Measurements from ENCODE around the gene C19orf12.

C19orf12 gene

DNA sequence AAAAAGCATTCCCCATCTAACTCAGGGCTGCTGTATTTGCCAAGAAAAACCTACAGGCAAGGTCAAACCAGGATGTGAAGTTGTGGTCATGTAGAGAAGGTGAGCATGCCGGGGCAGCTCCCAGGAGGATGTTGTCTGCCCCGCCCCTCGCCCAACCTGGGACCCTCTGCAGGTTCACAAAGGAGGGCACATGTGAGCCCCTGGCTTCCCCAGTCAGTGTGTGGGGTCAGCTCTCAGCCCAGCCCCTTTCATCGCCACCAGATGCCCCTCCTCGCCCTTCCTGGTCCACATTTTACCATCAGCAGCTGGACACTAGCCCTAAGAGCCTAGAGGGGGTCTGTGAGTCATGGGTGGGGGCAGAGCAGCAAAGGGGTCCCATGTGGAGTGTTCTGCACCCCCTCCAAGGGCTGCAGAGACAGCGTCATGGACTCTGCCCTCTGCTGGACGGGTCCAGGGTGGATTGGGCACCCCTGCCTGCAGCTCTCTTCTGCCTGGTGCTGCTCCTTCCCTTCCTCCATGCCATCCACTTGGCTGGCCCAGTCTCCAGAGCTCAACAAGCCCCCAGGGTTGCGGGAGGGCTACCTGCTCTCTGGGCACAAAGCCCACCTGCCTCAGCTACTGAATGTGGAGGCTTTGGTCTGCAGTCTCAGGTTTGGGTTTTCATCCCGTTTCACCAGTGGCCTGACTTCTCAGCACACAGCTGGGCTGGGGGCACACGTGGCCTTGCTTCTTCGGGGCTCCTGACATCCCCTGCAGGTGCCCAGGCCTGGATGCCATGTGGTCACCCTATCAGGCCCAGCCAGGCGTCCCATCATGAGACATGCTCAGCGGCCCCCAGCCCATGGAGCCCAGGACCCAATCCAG lies 46.1 kb downstream of the C19orf12 start:
- Mint-ChIP-seq H3K27me3 (no peaks in the 10 kb centered on the region), H3K4me1 (ENCODE audit: low read depth) (peaks cover 82% of the 10 kb centered on the region), H3K27ac (peak overlapping the region; percentile 98), H3K36me3 (peaks cover 15% of the 10 kb centered on the region), H3K4me3 (peak overlapping the region; percentile 91), H3K9me3 (ENCODE audit: low read depth) (peaks cover 3% of the 10 kb centered on the region)

DNA sequence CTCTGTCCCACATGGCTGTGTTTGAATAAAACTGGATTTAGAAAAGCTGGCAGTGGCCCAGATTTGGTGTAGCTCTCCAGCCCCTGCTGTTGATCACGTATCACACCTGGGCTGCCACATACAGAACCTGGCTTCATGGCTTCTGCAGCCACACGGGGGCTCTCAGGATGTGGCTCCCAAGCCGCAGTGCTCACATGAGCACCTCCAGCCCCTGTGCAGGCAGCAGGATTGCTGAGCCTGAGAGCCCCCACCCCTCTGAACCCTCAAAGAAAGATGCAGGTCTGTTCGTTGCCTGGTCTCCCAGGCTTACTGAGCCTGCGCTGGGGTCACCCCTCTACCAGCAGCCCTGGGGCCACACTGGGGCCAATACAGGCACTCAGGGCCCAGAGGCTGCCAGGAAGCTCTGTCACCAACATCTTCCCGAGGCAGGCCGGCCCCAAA lies 47.1 kb downstream of the C19orf12 start:
- peaks cover 78% of the 10 kb centered on the region for H3K4me1 Mint-ChIP-seq (ENCODE audit: low read depth)
- peaks cover 3% of the 10 kb centered on the region for H3K9me3 Mint-ChIP-seq (ENCODE audit: low read depth)
- H3K27ac Mint-ChIP-seq: peak overlapping the region; percentile 83
- H3K27me3 Mint-ChIP-seq: no peaks in the 10 kb centered on the region
- H3K4me3 Mint-ChIP-seq: peak overlapping the region; percentile 91
- peaks cover 15% of the 10 kb centered on the region for H3K36me3 Mint-ChIP-seq

DNA sequence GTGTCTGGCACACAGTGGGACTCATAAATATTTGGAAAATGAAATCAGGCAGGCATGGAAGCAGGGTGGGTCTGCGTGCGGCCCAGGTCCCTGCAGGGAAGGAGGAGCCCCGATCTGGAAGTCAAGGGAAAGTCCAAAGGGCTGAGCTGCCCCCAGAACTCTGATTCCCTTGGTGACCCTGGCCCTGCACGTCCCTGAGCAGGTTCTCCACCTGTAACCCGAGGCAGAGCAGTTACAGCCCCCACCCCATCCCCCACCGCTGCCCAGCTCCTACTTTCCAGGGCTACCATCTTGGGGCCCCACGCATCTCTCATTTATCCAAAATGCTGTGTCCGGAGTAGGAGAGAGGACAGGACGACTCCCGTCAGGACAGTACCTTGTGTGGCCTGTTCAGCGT lies 47.7 kb downstream of the C19orf12 start:
- Mint-ChIP-seq H3K4me1 (ENCODE audit: low read depth) (peaks cover 78% of the 10 kb centered on the region), H3K27me3 (no peaks in the 10 kb centered on the region), H3K9me3 (ENCODE audit: low read depth) (peaks cover 3% of the 10 kb centered on the region), H3K36me3 (peaks cover 13% of the 10 kb centered on the region), H3K27ac (peak overlapping the region; percentile 83), H3K4me3 (peak overlapping the region; percentile 91)

DNA sequence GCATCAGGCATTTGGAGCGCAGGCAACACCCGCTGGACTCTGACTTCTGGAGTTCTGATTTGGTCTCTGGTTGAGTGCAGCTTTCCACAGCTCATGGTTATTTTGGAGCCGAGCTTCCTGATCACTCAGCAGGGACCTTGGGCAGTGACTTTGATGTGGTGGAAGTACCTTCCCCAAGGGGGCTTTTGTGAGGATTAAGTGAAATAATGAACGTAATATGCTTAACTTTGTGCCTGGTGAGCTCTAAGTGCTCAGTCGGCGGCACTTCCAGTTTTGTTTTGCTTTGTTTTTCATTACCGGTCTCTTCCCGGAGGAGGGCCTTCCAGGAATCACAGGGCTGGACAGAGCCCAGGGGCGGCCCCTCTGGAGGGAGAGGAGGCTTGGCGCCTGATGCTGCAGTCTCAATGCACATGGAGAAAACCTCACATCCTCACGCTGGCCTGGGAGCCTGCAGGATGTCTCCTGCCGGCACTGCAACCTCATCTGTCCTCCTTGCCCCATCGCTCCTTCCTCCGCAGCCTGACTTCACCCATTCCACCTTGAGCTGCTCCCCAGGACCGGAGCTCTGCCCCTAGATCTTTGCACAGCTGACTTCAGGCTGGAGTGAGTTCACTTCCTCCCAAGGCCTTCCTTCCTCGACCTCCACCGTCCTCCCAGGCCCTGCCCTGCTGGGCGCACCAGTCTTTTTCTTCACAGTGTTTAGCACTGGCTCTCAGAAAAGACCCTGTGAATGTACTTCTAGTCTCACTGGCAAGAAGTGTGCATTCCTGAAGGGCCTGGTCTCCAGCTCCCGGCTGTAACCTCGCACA lies 48.3 kb downstream of the C19orf12 start:
- Mint-ChIP-seq H3K36me3 (peaks cover 10% of the 10 kb centered on the region), H3K4me1 (ENCODE audit: low read depth) (peaks cover 78% of the 10 kb centered on the region), H3K27me3 (no peaks in the 10 kb centered on the region), H3K4me3 (peak overlapping the region; percentile 91), H3K9me3 (ENCODE audit: low read depth) (peaks cover 1% of the 10 kb centered on the region), H3K27ac (peak overlapping the region; percentile 76)

DNA sequence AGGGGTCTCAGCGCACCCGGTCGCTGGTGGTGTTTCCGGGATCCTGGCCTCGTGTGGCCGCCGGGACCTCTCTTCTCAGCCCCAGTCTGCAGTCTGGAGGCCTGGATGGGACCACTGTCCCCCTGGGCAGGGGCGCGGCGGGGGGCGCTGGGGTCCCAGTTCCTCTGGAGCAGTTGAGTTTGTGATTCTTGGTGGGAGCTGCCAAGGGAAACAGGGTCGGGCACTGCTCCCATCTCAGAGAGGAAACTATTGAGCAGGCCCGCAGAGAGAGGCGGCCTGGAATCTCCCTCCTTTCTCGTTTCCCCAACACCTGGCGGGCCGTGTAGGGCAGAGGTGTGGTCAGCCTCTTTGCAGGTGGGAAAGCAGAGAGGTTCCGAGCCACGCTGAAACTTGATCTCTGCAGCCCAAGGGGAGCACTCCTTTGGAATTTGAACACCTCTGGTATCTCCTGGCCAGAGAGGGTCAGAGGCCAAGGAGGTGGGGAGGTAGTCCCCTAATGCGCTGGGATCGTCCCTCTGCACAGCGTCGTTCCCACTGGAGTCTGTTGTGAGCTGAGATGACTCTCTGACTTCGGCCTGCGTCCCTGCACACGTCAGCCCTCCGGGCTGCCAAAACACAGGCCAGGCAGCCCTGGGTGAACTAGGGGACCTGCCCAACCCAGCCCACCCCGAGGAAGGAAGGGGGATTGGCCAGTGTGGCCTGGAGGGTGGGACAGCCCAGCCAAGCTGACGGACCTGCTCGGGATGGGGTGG lies 49.1 kb downstream of the C19orf12 start:
- Mint-ChIP-seq H3K9me3 (ENCODE audit: low read depth) (no peaks in the 10 kb centered on the region), H3K4me3 (peak overlapping the region; percentile 91), H3K27ac (peak overlapping the region; percentile 76), H3K4me1 (ENCODE audit: low read depth) (peaks cover 76% of the 10 kb centered on the region), H3K27me3 (no peaks in the 10 kb centered on the region), H3K36me3 (peaks cover 4% of the 10 kb centered on the region)

DNA sequence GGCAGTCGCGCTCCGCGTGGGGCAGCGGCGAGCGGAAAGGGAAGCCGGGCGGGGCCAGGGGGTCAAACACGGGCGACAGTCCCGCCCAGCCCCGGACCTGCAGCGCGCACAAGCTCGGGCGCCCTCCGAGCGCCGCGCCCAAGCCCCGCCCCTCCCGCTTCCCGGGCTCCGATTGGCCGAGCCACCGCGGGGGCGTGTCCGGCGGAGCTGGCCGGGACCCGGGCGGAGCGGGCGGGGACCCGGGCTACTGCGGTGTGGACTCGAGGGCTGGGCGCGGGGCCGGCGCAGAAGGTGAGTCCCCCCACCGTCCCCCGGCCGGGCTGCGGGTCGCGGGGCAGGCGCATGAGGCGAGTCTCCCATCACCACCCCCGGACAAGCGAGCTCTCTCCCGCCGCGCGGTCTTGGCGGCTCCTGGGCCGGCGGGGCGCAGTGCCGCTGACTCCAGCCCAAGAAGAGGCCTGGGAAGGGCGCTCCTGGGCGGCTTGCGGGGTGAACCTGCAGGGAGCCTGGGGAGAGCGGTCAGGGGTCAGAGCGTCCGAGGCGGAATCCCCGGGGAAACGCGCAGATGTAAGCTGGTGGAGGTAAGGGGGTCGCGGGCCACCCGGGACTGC lies 49.7 kb downstream of the C19orf12 start, which contains the start of gene PLEKHF1:
Gene PLEKHF1 (plus strand): TSS at position 247 of the 611 bp plus-strand sequence. CDS start 8,379 bp downstream, outside the sequence.
- peak within 1 kb of the TSS; percentile 91 for H3K4me3 Mint-ChIP-seq
- peaks cover 76% of the 10 kb centered on the region for H3K4me1 Mint-ChIP-seq (ENCODE audit: low read depth)
- no peaks in the 10 kb centered on the region for H3K27me3 Mint-ChIP-seq
- H3K36me3 Mint-ChIP-seq: peaks cover 2% of the 10 kb centered on the region
- H3K9me3 Mint-ChIP-seq (ENCODE audit: low read depth): no peaks in the 10 kb centered on the region
- H3K27ac Mint-ChIP-seq: peak within 1 kb of the TSS; percentile 76

DNA sequence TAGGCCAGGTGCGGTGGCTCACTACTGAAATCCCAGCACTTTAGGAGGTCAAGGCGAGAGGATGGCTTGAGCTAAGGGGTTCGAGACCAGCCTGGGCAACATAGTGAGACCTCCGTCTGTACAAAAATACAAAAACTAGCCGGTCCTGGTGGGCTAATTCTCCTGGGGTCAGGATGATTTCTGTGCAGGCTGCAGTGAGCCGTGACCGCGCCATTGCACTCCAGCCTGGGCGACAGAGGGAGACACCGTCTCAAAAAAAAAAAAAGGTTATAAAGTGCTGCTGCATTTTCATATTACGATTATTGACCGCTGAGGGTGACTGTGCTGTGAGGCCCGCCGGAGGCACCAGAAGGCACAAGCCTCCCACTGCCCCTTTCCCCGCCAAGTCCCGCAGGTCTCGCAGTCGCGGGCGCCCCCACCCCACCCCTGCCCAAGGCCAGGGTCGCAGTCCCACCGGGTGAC lies 50.3 kb downstream of the C19orf12 start:
- Mint-ChIP-seq H3K9me3 (ENCODE audit: low read depth) (no peaks in the 10 kb centered on the region), H3K4me3 (peak overlapping the region; percentile 80), H3K4me1 (ENCODE audit: low read depth) (peaks cover 73% of the 10 kb centered on the region), H3K36me3 (no peaks in the 10 kb centered on the region), H3K27me3 (no peaks in the 10 kb centered on the region), H3K27ac (peak overlapping the region; percentile 54)

DNA sequence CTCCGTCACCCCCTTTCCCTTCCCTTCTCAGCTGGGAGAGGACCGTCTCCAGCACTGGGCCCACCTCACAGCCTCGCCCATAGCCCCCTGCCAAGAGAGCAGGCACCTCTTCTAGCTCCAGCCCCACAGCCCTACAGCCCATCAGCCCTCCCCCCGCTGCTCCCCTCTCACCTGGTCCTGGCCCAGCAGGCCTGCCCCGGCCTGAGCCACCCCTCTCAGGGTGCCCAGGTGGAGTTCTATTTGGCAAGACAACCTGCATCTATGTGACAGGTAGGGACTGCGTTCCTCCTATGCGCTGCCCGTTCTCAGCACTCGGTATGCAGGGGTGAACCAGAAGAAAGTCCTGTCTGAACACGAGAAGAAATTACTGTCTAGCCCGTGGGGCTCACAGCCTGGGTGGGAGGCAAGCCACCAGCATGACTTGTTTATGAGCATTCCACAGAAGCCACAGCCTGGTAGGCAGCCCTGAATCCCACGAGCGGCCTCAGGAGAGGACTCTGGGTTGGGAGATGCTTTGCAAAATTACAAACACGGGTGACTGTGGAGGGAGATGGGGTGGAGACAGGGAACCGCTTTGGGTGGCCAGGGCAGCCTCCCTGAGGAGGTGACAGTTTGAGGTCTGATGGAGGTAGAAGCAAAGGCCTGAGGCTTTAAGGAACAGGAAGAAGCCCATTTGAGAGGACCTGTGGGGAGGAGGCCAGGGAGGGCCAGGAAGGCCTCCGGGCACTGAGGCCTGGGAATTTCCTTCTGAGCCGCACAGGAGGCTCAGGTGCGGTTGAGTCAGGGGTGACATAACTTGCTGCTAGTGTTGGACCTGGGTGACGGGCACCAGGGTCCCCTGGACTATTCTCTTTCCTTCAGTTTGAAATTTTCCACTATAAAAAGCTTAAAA lies 51.0 kb downstream of the C19orf12 start:
- Mint-ChIP-seq H3K36me3 (no peaks in the 10 kb centered on the region), H3K4me3 (peak overlapping the region; percentile 80), H3K27ac (peak overlapping the region; percentile 58), H3K4me1 (ENCODE audit: low read depth) (peaks cover 66% of the 10 kb centered on the region), H3K9me3 (ENCODE audit: low read depth) (no peaks in the 10 kb centered on the region), H3K27me3 (no peaks in the 10 kb centered on the region)

DNA sequence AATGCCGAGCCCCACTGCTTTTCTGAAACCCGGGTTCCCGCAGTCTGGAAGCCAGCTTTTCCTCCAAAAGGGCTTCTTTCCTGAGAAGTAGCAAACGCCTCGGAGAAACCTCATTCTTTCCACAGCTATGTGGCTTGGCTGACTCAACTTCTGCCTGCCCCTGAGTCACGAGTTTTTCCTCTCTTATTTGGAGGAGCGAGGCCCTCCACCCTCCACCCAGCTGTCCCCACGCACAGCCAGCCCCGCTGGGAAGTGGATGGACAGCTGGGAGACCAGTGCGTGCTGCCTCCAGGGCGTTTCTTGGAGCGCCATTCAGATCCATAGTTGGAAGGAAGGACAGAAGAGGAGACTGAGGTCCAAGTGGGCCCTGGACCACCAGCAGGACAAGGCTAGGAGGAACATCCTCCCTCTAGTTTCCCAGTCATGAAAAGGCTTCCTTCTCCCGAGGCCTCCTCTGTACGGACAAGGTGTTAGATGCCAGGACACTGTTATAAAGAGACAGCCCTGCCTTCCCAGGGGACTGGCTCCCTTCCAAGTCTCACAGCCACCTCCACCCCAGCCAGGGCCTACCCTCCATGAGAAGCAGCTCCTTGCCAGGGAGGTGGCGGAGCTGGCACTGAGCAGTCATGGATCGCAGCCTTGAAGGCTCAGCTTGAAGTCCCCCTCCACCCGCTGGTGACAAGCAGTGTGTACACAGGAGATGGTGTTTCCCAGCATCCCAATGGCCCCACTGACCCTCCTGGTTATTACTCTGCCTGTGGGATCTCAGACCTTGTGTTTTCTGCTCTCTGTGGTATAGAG lies 52.3 kb downstream of the C19orf12 start:
- no peaks in the 10 kb centered on the region for H3K9me3 Mint-ChIP-seq (ENCODE audit: low read depth)
- peaks cover 55% of the 10 kb centered on the region for H3K4me1 Mint-ChIP-seq (ENCODE audit: low read depth)
- peak overlapping the region; percentile 58 for H3K4me3 Mint-ChIP-seq
- peak overlapping the region; percentile 68 for H3K27ac Mint-ChIP-seq
- no peaks in the 10 kb centered on the region for H3K27me3 Mint-ChIP-seq
- no peaks in the 10 kb centered on the region for H3K36me3 Mint-ChIP-seq

DNA sequence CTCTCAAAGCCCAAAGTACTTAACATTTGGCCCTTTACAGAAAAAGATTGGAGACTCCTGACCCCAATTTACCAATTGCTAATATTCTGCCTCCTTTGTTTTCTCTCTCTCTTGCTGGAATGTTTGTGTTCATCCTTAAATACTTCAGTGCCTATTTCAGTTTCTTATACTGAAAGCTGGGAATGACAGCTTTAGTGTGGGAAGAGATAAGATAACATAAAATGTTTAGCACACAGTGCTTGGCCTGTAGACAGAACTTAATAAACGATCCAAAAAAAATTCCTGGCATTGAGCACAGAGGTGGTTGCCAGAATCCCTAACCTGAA lies 52.8 kb downstream of the C19orf12 start:
- Mint-ChIP-seq H3K4me1 (ENCODE audit: low read depth) (peaks cover 49% of the 10 kb centered on the region), H3K36me3 (no peaks in the 10 kb centered on the region), H3K27me3 (no peaks in the 10 kb centered on the region), H3K9me3 (ENCODE audit: low read depth) (no peaks in the 10 kb centered on the region), H3K4me3 (peak overlapping the region; percentile 58), H3K27ac (peak overlapping the region; percentile 68)

DNA sequence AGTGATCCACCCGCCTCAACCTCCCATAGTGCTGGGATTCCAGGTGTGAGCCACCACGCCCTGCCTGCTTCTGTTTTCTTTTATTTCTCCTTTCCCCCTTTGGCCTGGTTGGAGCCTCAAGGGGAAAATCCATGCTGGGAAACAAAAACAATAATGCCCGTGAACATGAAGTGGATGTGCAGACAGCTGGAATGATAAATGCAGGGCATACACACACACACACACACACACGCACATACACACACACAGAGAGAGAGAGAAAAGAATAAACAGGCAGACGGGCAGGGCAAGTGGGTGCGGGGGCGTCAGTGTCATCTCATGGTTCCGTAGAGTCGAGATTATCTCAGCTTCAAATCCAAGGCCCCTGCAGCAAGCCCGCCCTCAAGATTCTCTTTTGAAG lies 54.2 kb downstream of the C19orf12 start:
- Mint-ChIP-seq H3K9me3 (ENCODE audit: low read depth) (no peaks in the 10 kb centered on the region), H3K36me3 (no peaks in the 10 kb centered on the region), H3K27me3 (no peaks in the 10 kb centered on the region), H3K4me1 (ENCODE audit: low read depth) (peaks cover 41% of the 10 kb centered on the region), H3K4me3 (peak overlapping the region; percentile 36), H3K27ac (peak overlapping the region; percentile 83)

DNA sequence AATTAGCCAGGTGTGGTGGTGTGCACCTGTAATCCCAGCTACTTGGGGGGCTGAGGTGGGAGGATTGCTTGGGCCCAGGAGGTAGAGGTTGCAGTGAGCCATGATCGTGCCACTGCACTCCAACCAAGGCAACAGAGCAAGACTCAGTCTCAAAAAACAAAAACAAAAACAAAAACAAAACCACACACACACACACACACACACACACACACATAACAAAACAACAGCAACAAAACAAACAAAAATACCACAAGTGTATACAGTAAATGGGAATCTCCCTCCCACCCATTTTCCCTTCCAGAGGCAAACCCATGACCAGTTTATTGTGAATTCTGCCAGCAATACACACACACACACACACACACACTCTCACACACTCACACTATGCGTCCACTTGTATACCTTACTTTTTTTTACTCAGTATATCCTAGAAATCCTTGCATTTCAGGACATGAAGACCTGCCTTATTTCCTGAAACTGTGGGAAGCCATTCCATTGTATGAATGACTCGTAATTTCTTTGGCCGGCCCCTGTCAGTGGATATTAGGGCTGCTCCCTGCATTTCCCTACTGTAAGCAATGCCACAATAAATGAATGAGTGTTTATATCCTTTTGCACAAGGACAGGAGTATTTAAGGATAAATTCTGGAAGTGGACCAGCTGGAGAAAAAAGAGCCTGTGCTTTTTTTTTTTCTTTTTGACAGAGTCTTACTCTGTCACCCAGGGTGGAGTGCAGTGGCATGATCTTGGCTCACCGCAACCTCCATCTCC lies 56.7 kb downstream of the C19orf12 start:
- Mint-ChIP-seq H3K4me1 (ENCODE audit: low read depth) (peaks cover 36% of the 10 kb centered on the region), H3K4me3 (no peak overlapping the region), H3K9me3 (ENCODE audit: low read depth) (peaks cover 3% of the 10 kb centered on the region), H3K27me3 (no peaks in the 10 kb centered on the region), H3K36me3 (peaks cover 4% of the 10 kb centered on the region), H3K27ac (peak overlapping the region; percentile 16)
